Stimulated activated naive B cell treated with anti-CD40 and anti-IgM and Interleukin-4, amounts not matched to agents 10 μg/mL and 1 μg/mL and 100 μg/mL, for 72 hours (primary cell): ENCODE measurements around the gene GPX5.
A peak's percentile ranks its signal among the peaks of the same experiment; 100 is the strongest.

ENCODE experiments used
- ATAC-seq, 2 donors: fragments of 150-1000 bp; cut with Tn5 transposase; replicated peaks; 2 replicates each; pipeline ENCODE4 v1.10.0; 2021; ENCODE audit warnings: moderate library complexity in 1 of 2
- DNase-seq: peaks from one replicate; pipeline ENCODE4 v3.0.0; 2021
- H3K27ac Mint-ChIP-seq: one replicate; pipeline ENCODE4 v1.8.0; 2022; ENCODE audit warnings: mild to moderate bottlenecking, mixed read lengths
- H3K27me3 Mint-ChIP-seq, 2 donors: one replicate each; pipeline ENCODE4 v1.8.0; 2022; ENCODE audit warnings: mixed read lengths in 2 of 2
- H3K36me3 Mint-ChIP-seq, 2 donors: one replicate each; pipeline ENCODE4 v1.8.0; 2022; ENCODE audit warnings: mixed read lengths in 2 of 2, mild to moderate bottlenecking in 1 of 2
- H3K4me1 Mint-ChIP-seq, 2 donors: one replicate each; pipeline ENCODE4 v1.8.0; 2022; ENCODE audit warnings: mixed read lengths in 2 of 2, mild to moderate bottlenecking in 1 of 2
- H3K4me3 Mint-ChIP-seq, 2 donors: one replicate each; pipeline ENCODE4 v1.8.0; 2022; ENCODE audit warnings: mild to moderate bottlenecking in 2 of 2, mixed read lengths in 2 of 2, moderate library complexity in 1 of 2
- H3K9me3 Mint-ChIP-seq, 2 donors: one replicate each; pipeline ENCODE4 v1.8.0; 2022; ENCODE audit warnings: mixed read lengths in 2 of 2, mild to moderate bottlenecking in 1 of 2

Gene GPX5

DNA sequence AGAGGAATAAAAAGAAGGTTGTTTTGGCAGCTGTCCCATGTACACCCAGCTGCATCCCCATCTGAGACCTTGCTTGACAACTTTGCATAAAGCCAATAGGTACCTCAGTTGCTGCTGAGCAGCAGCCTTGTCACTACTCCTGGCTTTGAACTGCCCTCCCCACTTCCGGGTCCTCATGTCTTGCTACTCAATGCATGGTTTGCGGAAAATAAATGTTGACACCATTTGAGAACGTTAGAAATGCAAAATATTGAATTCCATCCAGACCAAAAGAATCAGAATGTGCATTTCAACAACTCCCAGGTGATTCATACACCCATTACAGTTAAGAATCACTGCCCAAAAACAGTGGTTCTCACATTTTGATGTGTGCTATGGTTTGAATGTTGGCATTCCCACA lies 32.9 kb downstream of the GPX5 start:
- H3K4me3 Mint-ChIP-seq = no peak overlapping the region
- H3K4me1 Mint-ChIP-seq = peaks cover 0 to 2% of the 10 kb centered on the region in 2 donors
- no peaks in the 10 kb centered on the region for H3K9me3 Mint-ChIP-seq
- peaks cover 20 to 21% of the 10 kb centered on the region in 2 donors for H3K27me3 Mint-ChIP-seq
- no peak overlapping the region for H3K27ac Mint-ChIP-seq
- DNase-seq = no peak
- no peaks in the 10 kb centered on the region for H3K36me3 Mint-ChIP-seq
- ATAC-seq = no peak

DNA sequence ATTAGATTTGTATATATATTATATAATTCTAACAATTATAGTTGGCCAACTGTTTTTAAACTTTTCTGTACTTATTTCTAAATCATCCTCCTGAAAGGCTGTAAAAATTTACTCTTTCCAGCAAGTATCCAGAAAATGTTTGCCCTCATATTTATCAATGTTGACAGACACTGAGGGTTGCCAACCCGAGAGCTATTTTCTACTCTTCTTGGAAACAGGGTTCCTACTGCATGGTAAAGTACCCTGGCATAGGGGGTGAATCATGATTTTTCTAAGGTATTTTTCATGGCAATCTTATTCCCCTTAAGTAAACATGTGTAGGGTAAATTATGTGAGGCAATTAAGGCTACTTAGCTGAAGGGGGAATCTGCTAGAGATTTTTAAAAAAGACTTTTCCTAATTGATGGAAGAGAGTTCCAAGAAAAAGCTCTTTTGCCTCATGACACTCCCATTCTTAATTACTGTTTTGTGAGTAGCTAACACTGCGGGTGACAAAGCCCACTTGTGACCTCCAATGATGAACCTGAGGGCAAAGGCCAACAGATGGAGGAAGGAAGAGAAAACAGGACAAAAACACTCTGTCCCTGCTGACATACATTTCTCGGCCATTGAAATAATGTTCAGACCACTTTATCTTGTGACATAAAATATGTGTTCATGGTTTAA lies 37.9 kb downstream of the GPX5 start:
- Mint-ChIP-seq H3K4me1 (peaks cover 0 to 4% of the 10 kb centered on the region in 2 donors), H3K36me3 (no peaks in the 10 kb centered on the region), H3K4me3 (no peak overlapping the region), H3K9me3 (no peaks in the 10 kb centered on the region), H3K27me3 (peaks cover 14 to 15% of the 10 kb centered on the region in 2 donors), H3K27ac (no peak overlapping the region)
- DNase-seq = no peak
- ATAC-seq = no peak

DNA sequence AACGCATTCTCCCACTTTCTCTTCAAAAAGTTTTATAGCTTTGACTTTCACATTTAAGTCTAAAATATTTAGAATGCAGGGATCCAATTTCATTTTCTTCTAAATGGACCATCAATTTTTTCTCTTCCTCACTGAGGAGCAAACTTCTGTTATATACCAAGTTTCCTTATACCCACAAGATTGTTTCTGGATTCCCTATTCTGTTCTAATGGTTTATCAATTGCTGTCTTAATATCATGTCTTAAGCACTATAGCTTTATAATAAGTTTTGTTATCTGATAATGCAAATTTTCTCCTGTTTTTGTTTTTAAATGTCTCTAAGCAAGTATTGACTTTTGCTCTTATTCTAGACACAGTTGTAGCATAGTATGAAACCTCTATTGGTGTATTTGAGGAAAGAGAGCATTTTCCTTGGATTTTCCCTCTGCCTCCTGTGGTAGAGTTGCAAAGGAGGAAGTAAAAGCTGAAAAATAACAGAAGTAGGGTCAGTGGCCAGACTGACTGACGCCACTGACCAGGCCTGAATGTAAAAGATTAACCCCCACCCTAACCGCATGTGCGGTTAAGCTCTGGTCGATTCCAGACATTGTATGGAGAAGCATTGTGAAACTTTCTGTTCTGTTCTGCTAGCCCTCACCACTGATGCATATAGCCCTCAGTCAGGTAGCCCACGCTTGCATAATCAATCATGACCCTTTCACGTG lies 40.3 kb downstream of the GPX5 start:
- H3K27ac Mint-ChIP-seq = no peak overlapping the region
- peak in 1 of 2 donors; percentile 33 for ATAC-seq
- H3K27me3 Mint-ChIP-seq = peaks cover 22% of the 10 kb centered on the region in 2 donors
- H3K9me3 Mint-ChIP-seq = no peaks in the 10 kb centered on the region
- peaks cover 0 to 4% of the 10 kb centered on the region in 2 donors for H3K4me1 Mint-ChIP-seq
- H3K4me3 Mint-ChIP-seq = no peak overlapping the region
- no peaks in the 10 kb centered on the region for H3K36me3 Mint-ChIP-seq
- DNase-seq = no peak

DNA sequence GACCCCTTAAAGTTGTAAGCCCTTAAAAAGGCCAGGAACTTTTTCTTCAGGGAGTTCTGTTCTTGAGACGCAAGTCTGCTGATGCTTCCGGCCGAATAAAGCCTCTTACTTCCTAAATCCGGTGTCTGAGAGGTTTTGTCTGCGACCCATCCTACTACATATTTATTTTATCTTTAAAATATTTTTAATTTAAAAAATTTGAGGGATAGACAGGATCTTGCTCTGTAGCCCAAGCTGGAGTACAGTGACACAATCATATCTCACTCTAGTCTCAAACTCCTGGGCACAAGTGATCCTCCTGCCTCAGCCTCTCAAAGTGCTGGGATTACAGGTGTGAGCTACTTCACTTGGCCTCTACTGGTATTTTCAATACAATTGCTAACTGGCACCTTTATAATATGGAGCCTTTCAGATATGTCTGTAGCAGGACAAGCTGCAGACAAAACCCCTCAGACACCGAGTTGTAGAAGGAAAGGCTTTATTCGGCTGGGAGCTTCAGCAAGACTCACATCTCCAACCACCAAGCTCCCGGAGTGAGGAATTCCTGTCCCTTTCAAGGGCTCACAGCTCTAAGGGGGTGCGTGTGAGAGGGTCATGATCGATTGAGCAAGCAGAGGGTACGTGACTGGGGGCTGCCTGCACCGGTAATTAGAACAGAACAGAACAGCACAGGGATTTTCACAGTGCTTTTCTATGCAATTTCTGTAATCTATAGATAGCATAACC lies 41.0 kb downstream of the GPX5 start:
- DNase-seq (no peak), ATAC-seq (no peak)
- Mint-ChIP-seq H3K27me3 (peaks cover 22 to 26% of the 10 kb centered on the region in 2 donors), H3K27ac (no peak overlapping the region), H3K4me3 (no peak overlapping the region), H3K9me3 (no peaks in the 10 kb centered on the region), H3K4me1 (peaks cover 0 to 4% of the 10 kb centered on the region in 2 donors), H3K36me3 (no peaks in the 10 kb centered on the region)

DNA sequence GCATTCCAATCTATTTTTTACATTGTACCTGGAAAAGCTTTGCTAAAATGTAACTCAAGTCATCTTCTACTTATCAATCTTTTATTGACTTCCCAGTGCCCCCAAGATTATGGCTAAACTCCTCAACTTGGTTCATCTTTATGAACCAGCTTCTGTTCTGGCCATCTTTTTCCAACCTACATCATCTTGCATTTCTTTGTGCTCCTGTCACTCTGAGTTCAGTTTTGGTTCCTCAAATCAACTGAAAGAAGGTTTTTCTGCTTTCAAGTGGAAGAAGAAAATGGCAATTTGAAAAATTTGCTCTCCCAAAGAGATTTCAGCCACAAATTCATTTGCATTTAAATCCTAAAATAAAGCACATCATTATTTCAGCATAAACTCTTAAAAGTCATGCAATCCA lies 41.8 kb downstream of the GPX5 start:
- H3K27ac Mint-ChIP-seq = peak overlapping the region; percentile 44
- ATAC-seq = peak; percentile 46 to 54

DNA sequence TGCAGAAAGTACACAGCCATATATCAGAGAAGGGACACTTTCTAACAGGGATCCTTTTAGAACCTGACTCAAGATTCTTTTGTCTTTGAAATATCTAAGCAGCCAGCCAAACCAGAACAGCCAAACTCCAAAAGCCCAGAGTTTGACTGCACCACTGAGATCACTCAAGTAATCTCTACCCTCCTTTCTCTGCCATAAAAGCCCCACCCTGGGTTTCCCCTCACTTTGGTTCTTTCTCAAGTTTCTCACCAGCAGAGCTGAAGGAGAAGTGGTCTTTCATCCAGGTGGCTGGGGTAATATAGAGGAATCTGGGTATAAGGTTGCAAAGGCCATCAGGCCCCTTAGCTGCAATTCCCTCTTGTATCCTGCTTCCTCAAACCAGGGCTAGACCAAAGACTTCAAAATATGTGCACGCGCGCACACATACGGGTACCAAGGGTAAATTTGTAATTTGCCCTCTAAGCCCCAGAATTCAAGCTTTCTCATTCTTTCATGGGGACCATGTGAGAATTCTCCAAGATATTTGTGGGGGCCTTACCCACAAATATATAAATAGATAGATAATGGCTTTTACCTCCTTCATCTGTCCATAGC lies 42.9 kb downstream of the GPX5 start:
- Mint-ChIP-seq H3K36me3 (no peaks in the 10 kb centered on the region), H3K4me1 (peaks cover 0 to 4% of the 10 kb centered on the region in 2 donors), H3K27ac (peak overlapping the region; percentile 14), H3K9me3 (no peaks in the 10 kb centered on the region), H3K27me3 (peaks cover 22 to 30% of the 10 kb centered on the region in 2 donors), H3K4me3 (no peak overlapping the region)
- no peak for DNase-seq
- peak in 1 of 2 donors; percentile 70 for ATAC-seq

More for the DNA sequence above, 41.8 kb downstream of the GPX5 start:
- Mint-ChIP-seq H3K9me3 (no peaks in the 10 kb centered on the region), H3K4me1 (peaks cover 0 to 4% of the 10 kb centered on the region in 2 donors), H3K4me3 (peak overlapping the region in 1 of 2 donors; percentile 18), H3K36me3 (no peaks in the 10 kb centered on the region), H3K27me3 (peaks cover 22 to 26% of the 10 kb centered on the region in 2 donors)
- no peak for DNase-seq

DNA sequence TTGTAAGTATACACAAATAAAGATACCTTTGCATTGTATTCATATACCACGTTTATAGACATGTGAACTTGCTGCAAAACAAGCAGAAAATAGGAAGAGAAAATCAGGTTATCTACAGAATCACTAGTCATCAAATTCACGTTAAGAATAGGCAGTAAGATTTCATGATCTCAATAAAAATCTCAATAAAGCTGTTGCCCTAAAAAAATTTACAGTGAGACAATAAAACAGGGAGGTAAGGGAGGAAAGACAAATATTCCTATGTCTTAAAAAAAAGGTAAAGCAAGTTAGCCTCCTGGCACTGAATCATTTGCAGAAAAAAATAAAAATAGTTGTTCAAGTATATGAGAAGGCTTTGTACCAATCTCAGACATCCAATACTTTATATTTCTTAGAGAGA lies 44.1 kb downstream of the GPX5 start:
- Mint-ChIP-seq H3K4me1 (peaks cover 0 to 4% of the 10 kb centered on the region in 2 donors), H3K36me3 (no peaks in the 10 kb centered on the region), H3K27me3 (peaks cover 29 to 37% of the 10 kb centered on the region in 2 donors), H3K9me3 (no peaks in the 10 kb centered on the region), H3K27ac (no peak overlapping the region), H3K4me3 (no peak overlapping the region)
- DNase-seq = no peak
- ATAC-seq = no peak

DNA sequence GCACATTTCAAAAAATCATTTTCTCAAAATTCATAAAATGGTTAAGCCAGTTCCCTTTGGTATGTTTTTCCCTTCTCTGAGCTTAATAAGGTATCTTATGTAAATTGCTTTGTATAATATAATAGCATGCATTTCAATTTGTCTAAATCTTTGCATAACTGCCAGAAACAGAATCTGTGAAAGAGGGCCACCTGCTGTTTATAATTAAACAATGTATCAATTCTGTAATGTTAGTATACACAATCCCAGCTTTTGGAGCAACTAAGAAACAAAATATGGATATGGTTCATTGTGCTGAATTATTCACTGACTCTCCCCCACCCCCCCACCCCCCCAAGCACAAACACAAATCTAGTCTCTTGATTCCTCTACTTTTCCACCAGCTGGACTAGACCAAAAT lies 54.8 kb downstream of the GPX5 start:
- Mint-ChIP-seq H3K9me3 (no peaks in the 10 kb centered on the region), H3K27ac (no peak overlapping the region), H3K4me3 (no peak overlapping the region), H3K27me3 (peaks cover 26 to 53% of the 10 kb centered on the region in 2 donors), H3K36me3 (no peaks in the 10 kb centered on the region), H3K4me1 (no peaks in the 10 kb centered on the region)
- ATAC-seq = no peak
- DNase-seq = no peak

DNA sequence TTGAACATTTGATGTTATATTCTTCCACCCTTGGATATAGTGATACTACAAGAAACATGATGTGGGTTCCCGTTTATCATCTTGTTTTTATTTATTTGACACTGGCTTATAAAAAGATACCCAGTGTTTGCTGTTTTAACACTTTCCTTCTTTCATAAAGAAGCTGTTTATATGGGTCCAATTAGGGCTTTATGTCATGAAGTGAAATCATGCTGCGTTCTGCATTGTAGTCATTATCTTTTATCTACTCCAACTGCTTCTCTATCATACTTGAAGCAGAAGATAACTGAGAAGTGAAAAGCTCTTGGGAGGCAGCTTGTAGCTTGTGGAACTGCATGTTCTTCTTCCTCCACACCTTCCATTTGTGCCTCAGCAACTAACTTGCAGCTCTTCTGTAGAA lies 57.8 kb downstream of the GPX5 start:
- H3K27me3 Mint-ChIP-seq = peaks cover 41 to 62% of the 10 kb centered on the region in 2 donors
- peaks cover 4% of the 10 kb centered on the region in 2 donors for H3K9me3 Mint-ChIP-seq
- no peak overlapping the region for H3K4me3 Mint-ChIP-seq
- peaks cover 13 to 14% of the 10 kb centered on the region in 2 donors for H3K4me1 Mint-ChIP-seq
- H3K36me3 Mint-ChIP-seq = peaks cover 0 to 11% of the 10 kb centered on the region in 2 donors
- DNase-seq (no peak), ATAC-seq (no peak)
- no peak overlapping the region for H3K27ac Mint-ChIP-seq
